ENCODE results near the gene TMOD1.

TMOD1 gene

DNA sequence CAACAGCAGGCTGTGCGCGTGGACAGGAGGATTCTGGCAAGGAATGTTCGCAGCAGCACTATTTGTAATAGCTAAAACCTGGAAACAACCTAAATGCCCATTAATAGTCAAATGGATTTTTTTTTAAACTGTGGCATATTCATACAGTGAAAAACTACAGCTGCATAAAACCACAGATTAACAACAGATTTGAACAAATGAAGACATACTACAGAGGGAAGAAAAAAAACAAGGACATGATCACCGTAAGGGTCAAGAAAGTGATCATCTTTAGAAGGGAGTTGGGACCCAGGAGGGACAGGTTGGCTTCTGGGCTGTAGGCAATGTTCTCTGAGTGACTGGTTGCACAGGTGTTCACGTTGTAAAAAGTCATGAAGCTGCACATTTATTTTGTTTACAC, 1.2 kb upstream of the TMOD1 start:
- DNase-seq, result no peak

DNA sequence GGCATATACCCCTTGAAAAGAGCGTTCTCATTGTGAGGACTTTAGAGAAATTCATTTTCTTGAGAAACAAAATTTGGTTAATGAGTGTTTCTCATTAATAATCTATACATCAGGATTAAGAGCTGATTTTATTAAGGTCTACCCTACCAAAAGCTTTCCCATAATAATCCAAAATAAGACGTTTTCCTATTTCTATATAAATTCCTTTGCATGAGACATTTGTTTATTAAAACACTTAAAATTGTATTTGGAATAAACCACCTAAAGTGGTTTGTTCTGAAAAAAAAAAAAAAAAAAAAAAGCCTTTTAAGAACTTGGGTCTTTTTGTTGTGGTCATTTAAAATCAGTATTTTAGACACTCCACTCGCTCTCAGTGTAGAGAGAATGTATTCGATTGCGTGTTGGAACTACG, 695 bp upstream of the TMOD1 start:
- DNase-seq, result no peak

DNA sequence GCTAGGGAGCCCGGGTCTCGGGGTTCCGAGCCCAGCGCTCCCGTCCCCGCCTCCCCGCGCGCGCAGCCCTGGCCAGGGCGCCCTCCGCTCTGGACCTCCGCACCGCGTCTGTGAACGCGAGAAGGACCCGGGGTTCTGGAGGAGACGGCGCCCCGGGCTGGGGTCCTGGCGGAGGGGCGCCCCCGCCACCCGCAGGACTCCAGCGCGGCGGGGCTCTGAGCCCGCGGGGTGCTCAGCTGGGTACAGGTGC, 431 bp downstream of the TMOD1 start:
- no peak for DNase-seq

GRCh38 chr9:97502222-97502983, 937 bp downstream of the TMOD1 start:
- no peak for DNase-seq

GRCh38 chr9:97502984-97503861, 1.8 kb downstream of the TMOD1 start:
- peak; percentile 94 for DNase-seq

DNA sequence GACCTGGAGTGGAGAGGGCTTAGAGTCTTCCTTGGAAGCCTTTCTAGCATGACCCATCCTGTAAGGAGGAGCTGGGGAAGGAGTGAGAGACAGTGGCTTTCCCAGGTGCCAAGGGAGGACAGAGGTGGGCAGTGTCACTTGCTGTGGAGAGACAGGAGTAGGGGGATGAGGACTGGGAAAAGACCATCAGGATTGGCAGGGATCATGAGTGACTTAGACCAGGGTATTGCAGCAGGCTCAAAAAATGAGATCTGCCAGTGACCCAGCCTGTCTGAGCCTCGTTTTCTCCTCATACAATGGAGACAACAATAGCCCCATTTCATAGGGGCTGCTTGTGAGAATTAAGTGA, 2.4 kb downstream of the TMOD1 start:
- DNase-seq, result no peak

DNA sequence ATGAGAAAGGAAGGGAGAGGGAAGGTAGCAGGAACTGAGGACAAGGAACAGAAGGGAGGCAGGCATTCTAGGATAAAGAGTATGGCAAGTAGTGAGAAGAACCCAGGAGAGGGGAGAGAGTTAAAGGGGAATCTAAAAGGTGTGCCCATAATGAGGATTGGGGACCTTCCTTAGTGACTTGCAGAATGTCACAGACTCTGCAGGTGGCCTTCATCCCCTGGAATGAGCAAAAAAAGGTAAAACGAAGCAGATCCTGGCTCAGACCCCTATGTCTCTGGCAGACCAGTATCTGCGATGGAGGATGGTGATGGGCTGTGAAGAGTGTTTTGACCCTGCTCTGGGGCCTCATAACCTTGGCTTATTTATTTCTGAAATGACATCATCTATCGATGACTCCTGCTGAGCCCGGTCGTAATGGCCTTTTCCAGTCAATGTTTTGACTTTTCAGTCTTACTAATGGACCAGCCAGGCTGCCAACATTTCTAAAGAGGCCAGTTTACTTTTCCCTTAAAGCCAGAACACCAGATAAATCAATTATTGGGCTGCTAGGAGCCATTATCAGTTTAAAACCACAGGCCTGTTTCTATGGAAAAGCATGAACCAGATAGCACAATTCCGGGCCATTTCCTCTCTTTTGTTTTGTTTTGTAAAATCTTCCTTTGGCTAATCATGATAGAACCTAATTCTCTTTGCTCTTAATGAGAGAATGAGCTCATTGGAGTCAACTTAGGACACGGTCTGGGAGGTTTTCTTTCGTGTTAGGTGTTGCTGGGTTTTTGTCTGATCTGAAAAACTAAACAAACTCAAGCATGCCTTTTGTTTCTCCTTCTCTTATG, 3.1 kb downstream of the TMOD1 start:
- no peak for DNase-seq

GRCh38 chr9:97505845-97506244, 4.4 kb downstream of the TMOD1 start:
- DNase-seq, result no peak

DNA sequence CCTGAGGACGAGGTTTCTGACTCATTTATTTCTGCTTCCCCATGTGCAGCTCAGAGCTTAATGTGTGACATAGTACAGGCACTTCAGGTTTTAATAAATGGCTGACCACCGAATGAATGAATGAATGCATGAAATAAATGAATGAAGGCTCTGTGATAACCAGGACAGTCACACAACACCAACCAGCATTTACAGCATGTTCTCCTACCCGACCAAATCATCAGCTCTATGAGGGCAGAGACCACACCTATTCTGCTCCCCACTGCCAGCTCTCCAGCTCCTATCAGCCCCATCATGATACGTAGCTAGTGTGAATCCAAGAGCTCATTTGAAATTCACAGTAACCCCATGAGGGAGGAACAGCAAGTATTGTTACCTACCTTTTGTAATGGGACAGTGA, 4.8 kb downstream of the TMOD1 start:
- no peak for DNase-seq

DNA sequence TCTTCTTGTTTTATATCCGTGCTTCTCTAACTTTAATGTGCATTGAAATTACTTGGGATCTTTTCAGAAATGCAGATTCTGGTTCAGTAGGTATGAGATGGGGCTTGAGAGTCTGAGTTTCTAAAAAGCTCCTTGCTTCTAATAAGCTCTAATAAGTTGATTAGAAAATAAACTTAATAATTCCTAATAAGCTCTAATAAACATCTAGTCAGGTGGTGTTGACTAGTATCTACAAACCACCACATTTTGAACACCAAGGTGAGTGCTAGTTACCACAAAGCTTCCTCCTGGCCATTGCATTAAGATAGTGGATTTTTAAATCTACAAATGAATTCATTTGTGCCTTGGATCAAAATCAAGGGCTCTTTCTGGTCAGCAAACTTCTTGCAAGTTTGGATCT, 5.3 kb downstream of the TMOD1 start:
- no peak for DNase-seq

- DNase-seq, result no peak
Measured at GRCh38 chr9:97507428-97507984, 6.0 kb downstream of the TMOD1 start.

DNA sequence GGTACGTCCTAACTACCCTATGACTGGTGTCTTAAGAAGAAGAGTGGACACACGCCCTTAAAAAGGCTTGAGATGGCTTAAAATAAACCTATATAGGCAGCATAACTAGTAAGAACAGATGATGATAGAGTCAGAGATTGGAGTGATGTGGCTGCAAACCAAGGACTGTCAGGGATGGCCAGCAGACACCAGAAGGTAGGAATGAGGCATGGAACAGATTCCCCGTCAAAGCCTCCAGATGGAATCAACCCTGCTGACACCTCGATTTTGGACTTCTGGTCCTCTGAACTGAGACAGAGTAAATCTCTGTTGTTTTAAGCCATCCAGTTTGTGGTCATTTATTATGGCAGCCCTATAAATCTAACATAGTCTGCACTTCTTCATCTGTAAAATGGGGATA, 7.4 kb downstream of the TMOD1 start:
- DNase-seq, result no peak

- DNase-seq, result no peak
Measured at GRCh38 chr9:97510797-97511654, 9.6 kb downstream of the TMOD1 start.

DNA sequence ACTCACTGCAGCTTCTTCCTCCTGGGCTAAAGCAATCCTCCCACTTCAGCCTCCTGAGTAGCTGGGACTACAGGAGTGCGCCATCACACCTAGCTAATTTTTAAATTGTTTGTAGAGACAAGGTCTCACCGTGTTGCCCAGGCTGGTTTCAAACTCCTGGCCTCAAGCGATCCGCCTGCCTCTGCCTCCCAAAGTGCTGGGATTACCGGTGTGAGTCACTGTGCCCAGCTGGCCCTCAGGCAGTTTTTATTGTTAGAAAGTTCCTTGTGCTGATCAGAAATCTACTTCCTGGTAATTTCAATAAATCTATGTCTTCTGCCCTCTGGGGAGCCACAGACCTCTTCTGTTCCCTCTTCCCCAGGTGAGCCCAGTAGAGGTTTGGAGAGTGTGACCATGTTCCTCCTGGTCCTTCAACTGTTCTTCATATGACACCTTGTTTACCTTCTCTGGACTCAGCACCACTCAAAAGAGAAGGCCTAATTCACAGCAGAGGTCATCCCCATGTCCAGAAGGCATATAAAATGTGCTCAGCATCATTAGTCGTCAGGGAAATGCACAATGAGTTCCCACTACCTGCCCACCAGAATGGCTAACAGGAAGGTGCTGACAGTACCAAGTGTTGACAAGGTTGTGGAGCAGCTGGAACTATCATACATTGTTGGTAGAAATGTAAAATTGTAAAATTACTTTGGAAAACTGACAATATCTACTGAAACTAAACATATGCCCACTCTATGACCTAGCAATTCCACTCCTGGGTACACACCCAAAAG, 10.4 kb downstream of the TMOD1 start:
- no peak for DNase-seq

DNA sequence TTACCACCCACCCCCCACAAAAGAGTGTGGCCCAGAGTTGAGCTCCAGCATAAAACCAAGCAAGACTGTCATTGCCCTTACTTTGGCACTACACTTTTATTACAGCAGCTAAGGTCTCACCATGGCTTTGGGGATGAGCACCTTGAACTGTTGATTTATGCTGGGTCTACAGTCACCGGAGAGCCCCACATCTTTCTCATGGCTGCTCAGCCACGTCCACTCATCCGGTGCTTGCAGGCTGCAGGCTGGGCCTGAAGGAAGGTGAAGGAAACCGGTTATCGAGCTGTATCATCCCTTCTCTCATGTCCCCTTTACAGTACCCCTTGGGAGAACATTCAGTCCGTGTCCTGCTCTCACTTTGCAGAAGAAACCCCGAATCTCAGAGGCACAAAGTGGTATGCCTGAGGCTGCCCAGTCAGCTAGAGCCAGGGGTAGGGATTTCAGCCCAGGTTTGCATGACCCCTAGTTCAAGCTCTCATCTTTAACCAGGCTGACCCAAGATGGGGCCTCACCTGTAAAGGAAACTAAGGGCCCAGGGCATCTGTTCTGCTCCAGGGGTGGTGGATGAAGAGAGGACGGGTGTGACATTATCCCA, 11.6 kb downstream of the TMOD1 start:
- DNase-seq, result no peak

DNA sequence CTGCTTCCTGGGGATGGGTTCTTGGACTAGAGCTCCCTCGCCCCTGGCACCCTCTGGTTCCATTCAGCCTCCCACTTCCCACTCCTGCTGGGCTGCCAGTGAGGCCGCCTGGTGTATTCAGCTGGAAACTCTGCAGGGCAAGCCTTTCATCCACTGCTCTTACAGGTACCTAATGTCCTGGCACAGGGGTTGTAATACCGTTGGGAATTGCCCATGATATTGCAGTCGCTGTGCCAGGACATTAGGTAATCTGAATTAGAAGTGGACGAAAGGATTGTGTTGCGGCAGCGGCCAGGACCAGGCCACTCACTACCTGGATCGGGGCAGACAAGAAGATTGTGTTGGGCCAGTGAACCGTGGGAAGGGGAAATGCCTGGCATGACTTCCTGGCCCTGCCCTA, 13.1 kb downstream of the TMOD1 start:
- no peak for DNase-seq

- no peak for DNase-seq
Measured at GRCh38 chr9:97515662-97516061, 14.2 kb downstream of the TMOD1 start.

- no peak for DNase-seq
Measured at GRCh38 chr9:97516111-97516510, 14.6 kb downstream of the TMOD1 start.

- DNase-seq, result no peak
Measured at GRCh38 chr9:97517331-97518089, 16.0 kb downstream of the TMOD1 start.

- no peak for DNase-seq
Measured at GRCh38 chr9:97518166-97518908, 16.9 kb downstream of the TMOD1 start.
